Measurements from ENCODE around the gene P2RY4. TPM values are rescaled to one million over a fixed set of nuclear protein-coding genes. Genes with fewer than 3 reads are reported as not detected.

The P2RY4 gene
- total RNA-seq, 1 donor from 2014 or later, result not detected

- Mint-ChIP-seq H3K27me3 (no peaks in the 10 kb centered on the region), H3K36me3 (ENCODE audit: low read depth) (no peaks in the 10 kb centered on the region), H3K27ac (no peak overlapping the region), H3K4me3 (no peak overlapping the region), H3K4me1 (no peaks in the 10 kb centered on the region), H3K9me3 (no peaks in the 10 kb centered on the region)
- ATAC-seq (ENCODE audit: low read depth) (no peak), DNase-seq (no peak)
- intact Hi-C loops (cut with micrococcal nuclease), result no loop called here
- no peak for TF ChIP-seq CTCF (IDR thresholded peaks at IDR 0.05)
- ChIA-PET CTCF (no interaction called here), POLR2A (no interaction called here)
Observed at GRCh38 chrX:70254909-70255308, 5.1 kb downstream of the P2RY4 start.

GRCh38 chrX:70254063-70254400, 6.0 kb downstream of the P2RY4 start:
- Mint-ChIP-seq H3K36me3 (ENCODE audit: low read depth) (no peaks in the 10 kb centered on the region), H3K27ac (no peak overlapping the region), H3K4me3 (no peak overlapping the region), H3K4me1 (no peaks in the 10 kb centered on the region), H3K27me3 (no peaks in the 10 kb centered on the region), H3K9me3 (no peaks in the 10 kb centered on the region)
- no peak for DNase-seq
- no peak for ATAC-seq (ENCODE audit: low read depth)
- intact Hi-C loops (cut with micrococcal nuclease), result no loop called here
- ChIA-PET CTCF (no interaction called here), POLR2A (no interaction called here)
- no peak for TF ChIP-seq CTCF (IDR thresholded peaks at IDR 0.05)

GRCh38 chrX:70253377-70254062, 6.5 kb downstream of the P2RY4 start:
- DNase-seq (no peak), ATAC-seq (ENCODE audit: low read depth) (no peak)
- Mint-ChIP-seq H3K4me1 (no peaks in the 10 kb centered on the region), H3K27ac (no peak overlapping the region), H3K9me3 (no peaks in the 10 kb centered on the region), H3K27me3 (no peaks in the 10 kb centered on the region), H3K36me3 (ENCODE audit: low read depth) (no peaks in the 10 kb centered on the region), H3K4me3 (no peak overlapping the region)
- ChIA-PET POLR2A (no interaction called here), CTCF (no interaction called here)
- intact Hi-C loops (cut with micrococcal nuclease), result no loop called here
- TF ChIP-seq CTCF (IDR thresholded peaks at IDR 0.05), result no peak

GRCh38 chrX:70252491-70252890, 7.5 kb downstream of the P2RY4 start:
- no peak for TF ChIP-seq CTCF (IDR thresholded peaks at IDR 0.05)
- no peaks in the 10 kb centered on the region for H3K36me3 Mint-ChIP-seq (ENCODE audit: low read depth)
- ATAC-seq (ENCODE audit: low read depth) (no peak), DNase-seq (no peak)
- ChIA-PET CTCF (no interaction called here), POLR2A (no interaction called here)
- no peak overlapping the region for H3K27ac Mint-ChIP-seq
- intact Hi-C loops (cut with micrococcal nuclease), result no loop called here
- H3K4me1 Mint-ChIP-seq, result no peaks in the 10 kb centered on the region
- H3K4me3 Mint-ChIP-seq, result no peak overlapping the region
- H3K9me3 Mint-ChIP-seq, result no peaks in the 10 kb centered on the region
- H3K27me3 Mint-ChIP-seq, result no peaks in the 10 kb centered on the region

GRCh38 chrX:70247252-70247651, 12.8 kb downstream of the P2RY4 start:
- POLR2A ChIA-PET, result no interaction called here
- Mint-ChIP-seq H3K27ac (no peak overlapping the region), H3K4me1 (no peaks in the 10 kb centered on the region), H3K9me3 (no peaks in the 10 kb centered on the region), H3K36me3 (ENCODE audit: low read depth) (no peaks in the 10 kb centered on the region), H3K4me3 (no peak overlapping the region), H3K27me3 (peaks cover 1% of the 10 kb centered on the region)
- CTCF ChIA-PET, result no interaction called here
- ATAC-seq (ENCODE audit: low read depth), result no peak
- no peak for DNase-seq
- intact Hi-C loops (cut with micrococcal nuclease), result no loop called here
- TF ChIP-seq CTCF (IDR thresholded peaks at IDR 0.05), result no peak
